ENCODE data around the gene TRAF2.
A peak's percentile ranks its signal among the peaks of the same experiment; 100 is the strongest.

Gene TRAF2

DNA sequence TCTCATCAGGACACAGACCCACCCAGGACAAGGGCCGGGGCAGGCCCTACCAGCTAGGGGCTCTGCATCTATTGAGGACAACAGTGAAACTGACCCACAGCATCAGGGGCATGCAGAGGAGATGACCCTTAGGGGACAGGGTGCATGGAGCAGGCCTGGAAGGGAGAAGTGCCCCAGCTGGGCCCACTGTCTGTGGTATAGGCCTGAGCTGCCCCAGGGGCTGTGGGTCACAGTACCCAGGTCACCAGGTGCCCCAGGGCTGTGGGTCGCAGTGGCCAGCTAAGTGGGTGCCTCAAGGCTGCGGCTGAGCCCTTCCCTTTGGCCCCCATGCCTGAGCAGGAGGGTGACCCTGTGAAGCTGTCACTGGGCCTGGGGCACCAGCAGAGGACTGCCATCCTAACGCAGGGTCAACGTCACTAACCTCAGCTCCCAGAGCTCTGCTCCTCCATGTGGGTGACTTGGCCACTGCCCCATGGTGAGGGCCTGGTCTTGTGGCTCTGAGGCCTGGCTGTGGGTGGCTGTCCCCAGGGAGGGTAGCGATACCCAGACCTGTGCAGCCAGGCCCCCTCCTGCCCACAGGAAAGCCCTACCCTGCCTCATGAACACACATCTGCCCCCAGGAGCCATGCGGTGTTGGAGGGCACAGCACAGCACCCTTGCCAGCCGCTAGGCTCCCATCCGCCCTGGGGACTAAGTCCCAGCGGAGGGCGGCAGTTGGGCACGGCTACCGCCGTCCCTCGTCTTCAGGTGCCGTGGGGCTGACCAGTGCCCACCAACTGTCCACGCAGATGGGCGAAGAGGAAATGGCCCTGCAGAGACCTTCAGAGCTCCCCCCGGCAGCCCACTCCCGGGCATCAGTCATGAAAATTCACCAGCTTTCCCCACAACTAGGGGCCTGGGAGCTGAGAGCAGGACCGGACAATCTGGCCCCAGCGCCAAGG, 25.1 kb upstream of the TRAF2 start:
- in situ Hi-C loops (cut with HindIII; ENCODE audit: low sequenced_read_pairs), result no loop called here
- no peak for DNase-seq (ENCODE audit: low read depth, low spot score)
- TF ChIP-seq, protein P1, sequence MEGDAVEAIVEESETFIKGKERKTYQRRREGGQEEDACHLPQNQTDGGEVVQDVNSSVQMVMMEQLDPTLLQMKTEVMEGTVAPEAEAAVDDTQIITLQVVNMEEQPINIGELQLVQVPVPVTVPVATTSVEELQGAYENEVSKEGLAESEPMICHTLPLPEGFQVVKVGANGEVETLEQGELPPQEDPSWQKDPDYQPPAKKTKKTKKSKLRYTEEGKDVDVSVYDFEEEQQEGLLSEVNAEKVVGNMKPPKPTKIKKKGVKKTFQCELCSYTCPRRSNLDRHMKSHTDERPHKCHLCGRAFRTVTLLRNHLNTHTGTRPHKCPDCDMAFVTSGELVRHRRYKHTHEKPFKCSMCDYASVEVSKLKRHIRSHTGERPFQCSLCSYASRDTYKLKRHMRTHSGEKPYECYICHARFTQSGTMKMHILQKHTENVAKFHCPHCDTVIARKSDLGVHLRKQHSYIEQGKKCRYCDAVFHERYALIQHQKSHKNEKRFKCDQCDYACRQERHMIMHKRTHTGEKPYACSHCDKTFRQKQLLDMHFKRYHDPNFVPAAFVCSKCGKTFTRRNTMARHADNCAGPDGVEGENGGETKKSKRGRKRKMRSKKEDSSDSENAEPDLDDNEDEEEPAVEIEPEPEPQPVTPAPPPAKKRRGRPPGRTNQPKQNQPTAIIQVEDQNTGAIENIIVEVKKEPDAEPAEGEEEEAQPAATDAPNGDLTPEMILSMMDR (IDR thresholded peaks at IDR 0.05; ENCODE audit: low read depth, low read length), result no peak
- no peak overlapping the region for H3K4me3 ChIP-seq (ENCODE audit: low read depth, low read length)

DNA sequence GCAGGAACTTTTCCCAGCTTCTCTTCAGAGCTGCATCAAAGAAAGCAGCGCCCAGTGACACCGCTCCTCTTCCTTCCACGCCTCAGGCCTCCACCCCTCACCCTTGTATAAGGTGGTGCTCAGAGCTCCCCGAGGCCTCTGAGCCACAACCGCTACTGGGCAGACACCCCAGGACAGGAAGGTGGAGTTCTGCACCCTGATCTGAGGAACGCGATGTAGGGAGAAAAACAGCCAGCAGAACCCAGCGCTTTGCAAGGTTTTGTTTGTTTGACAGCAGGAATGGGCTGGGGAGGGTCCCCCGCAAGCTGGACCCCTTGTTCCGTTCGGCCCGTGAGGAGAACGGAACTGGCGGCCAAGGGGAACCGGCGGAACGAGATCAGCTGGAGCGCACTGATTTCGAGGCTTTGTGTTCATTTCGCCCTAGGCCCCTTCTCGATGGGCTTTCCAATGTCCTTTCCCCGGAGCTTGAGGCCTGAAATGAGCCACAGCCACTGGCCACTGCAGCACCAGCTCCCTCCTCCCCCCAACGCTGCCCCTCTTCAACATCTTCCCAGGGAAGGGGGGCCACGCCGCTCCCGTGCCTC, 24.4 kb upstream of the TRAF2 start:
- H3K4me3 ChIP-seq (ENCODE audit: low read depth, low read length), result no peak overlapping the region
- in situ Hi-C loops (cut with HindIII; ENCODE audit: low sequenced_read_pairs), result no loop called here
- no peak for DNase-seq (ENCODE audit: low read depth, low spot score)
- TF ChIP-seq, protein P1 (IDR thresholded peaks at IDR 0.05; ENCODE audit: low read depth, low read length), result no peak

DNA sequence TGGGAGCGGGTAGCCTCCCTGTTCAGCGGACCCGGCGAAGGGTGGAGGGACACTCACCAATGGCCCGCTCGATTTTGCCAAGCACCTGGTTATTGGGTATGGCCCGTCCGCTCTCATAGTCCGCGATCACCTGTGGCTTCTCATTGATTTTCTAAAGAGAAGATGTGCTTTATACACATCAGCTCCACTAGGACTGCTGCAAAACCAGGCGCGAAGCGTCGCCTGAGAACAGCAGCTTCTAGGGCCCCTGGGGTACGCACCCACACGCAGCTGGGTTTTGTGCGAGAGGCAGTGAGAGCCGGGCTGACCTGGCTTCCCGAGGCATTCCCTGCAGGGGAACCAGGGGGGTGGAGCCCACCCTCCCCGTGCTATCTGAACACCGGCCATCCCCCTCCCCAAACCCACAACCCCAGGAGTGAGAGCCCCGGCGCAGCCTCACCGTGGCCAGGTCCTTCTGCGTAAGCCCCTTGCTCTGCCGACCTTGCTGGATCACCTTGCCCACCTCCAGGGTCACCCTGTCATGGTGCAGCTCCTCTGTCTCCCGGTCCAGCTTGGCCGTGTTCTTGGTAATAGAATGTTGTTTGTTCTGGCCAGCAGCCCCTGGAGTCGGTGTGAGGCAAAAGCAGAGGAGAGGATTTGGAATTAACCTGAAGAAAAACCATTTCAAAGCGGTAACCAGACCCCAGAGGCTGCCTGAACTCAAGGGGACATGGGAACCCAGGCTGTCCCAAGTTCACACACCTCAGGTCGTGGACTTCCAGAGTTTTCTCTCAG, 23.3 kb upstream of the TRAF2 start:
- in situ Hi-C loops (cut with HindIII; ENCODE audit: low sequenced_read_pairs), result no loop called here
- TF ChIP-seq, protein P1 (IDR thresholded peaks at IDR 0.05; ENCODE audit: low read depth, low read length), result no peak
- no peak for DNase-seq (ENCODE audit: low read depth, low spot score)

DNA sequence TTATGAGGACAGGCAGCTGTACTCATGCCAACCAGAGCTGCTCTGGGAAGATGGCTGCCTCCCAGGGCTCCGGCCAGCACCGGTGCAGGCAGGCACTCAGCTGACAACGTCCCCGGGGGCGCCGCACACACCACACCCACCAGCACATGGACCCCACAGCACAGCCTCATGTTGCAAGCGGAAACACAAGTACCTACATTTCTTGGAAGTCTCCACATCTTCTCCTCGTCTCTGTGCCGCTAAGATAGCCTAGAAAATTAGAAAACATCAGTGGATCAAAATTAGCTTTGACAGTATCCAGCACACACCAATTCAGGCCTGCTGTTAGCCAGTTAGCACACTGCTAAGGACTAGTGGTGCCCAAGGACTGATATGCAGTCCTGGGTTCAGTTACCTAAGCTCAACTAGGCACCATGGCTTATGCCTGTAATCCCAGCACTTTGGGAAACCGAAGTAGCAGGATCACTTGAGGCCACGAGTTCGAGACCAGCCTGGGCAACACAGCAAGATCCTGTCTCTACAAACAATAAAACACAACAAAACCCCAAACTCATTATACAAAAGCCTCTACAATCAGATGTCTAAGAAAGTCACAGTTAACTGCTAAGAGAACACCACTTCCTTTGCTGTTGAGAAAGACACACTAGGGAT, 22.6 kb upstream of the TRAF2 start:
- no peak for DNase-seq (ENCODE audit: low read depth, low spot score)
- TF ChIP-seq, protein P1 (IDR thresholded peaks at IDR 0.05; ENCODE audit: low read depth, low read length), result no peak
- in situ Hi-C loops (cut with HindIII; ENCODE audit: low sequenced_read_pairs), result no loop called here
- no peak overlapping the region for H3K4me3 ChIP-seq (ENCODE audit: low read depth, low read length)

More for the DNA sequence above, 23.3 kb upstream of the TRAF2 start:
- H3K4me3 ChIP-seq (ENCODE audit: low read depth, low read length), result no peak overlapping the region

DNA sequence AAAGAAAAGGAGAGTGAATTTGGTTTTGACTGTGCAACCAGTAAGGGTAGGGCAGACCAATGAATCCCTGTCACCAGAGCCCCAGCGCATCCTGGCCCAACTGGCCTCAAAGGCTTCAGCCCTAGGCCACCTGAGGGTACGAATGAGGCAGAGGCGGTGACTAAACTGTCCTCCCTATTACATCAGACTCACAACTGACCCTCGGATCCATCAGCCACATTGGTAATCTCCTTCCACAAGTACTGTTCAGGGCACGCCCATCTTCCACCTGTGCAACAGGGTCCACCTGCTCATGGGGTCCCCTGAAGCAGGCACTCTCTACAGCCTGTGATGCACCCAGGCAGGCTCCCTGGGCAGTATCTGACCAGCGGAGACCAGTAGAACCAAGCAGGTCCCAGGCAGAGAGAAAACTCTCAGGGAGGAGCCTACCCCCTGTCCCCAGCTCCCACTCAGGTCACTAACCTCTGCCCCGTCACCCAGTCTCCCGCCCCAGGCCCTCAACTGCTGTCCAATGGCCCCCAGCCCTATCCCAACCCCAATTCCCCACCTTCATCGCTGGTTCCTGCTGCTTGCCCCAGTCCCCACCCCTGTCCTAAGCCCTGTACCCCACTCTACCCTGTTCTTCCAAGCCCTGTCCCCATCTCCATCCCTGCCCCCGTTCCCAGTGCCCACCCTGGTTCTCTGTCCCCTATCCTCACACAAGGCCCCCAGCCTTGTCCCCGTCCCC, 21.1 kb upstream of the TRAF2 start:
- peak overlapping the region; percentile 66 for H3K4me3 ChIP-seq (ENCODE audit: low read depth, low read length)
- DNase-seq (ENCODE audit: low read depth, low spot score), result no peak
- in situ Hi-C loops (cut with HindIII; ENCODE audit: low sequenced_read_pairs), result no loop called here
- TF ChIP-seq, protein P1 (IDR thresholded peaks at IDR 0.05; ENCODE audit: low read depth, low read length), result no peak

Data from astrocyte of the spinal cord (primary cell).